Mesangial cell (primary cell): Measurements from ENCODE around the gene ANKRD24. TPM values are rescaled to one million over a fixed set of nuclear protein-coding genes. Genes with fewer than 3 reads are reported as not detected.

Source experiments
- total RNA-seq: library from RNA; depleted of rRNA; stranded (reverse); fragments of >200 nt; gene quantifications from 2 replicates; pipeline ENCODE4 v1.2.3, GENCODE V29; 2015

ANKRD24 gene
- under 0.01 and 0.51 TPM in 2 replicates for total RNA-seq

GRCh38 chr19:4182084-4182810 lies at the start of gene ANKRD24, which contains the start of gene SIRT6:
Gene ANKRD24, plus strand, starts transcription at chr19:4182689. Its CDS starts 3,737 bp downstream, at chr19:4186426.
Gene SIRT6, minus strand, starts transcription at chr19:4182563. Its CDS starts 24 bp downstream, at chr19:4182539.

GRCh38 chr19:4229179-4229931 lies 46.9 kb downstream of the ANKRD24 start, which contains the start of gene EBI3:
Gene EBI3, plus strand, starts transcription at chr19:4229523. Its CDS starts 28 bp downstream, at chr19:4229551.

GRCh38 chr19:4246767-4247593 lies 64.5 kb downstream of the ANKRD24 start, which contains the start of gene YJU2:
Gene YJU2, plus strand, starts transcription at chr19:4247080. Its CDS starts 67 bp downstream, at chr19:4247147.

Other genes with a start within 250 kb of the ANKRD24 start
- gene NMRK2, start 249.6 kb upstream of the ANKRD24 start, total RNA-seq = not detected in 2 replicates
- 106 and 115 TPM in 2 replicates for gene DAPK3, start 211.6 kb upstream of the ANKRD24 start, total RNA-seq
- gene EEF2, start 197.2 kb upstream of the ANKRD24 start, total RNA-seq = 2,051 and 3,385 TPM in 2 replicates
- 26.2 and 29.9 TPM in 2 replicates for gene PIAS4, start 175.0 kb upstream of the ANKRD24 start, total RNA-seq
- 23.8 and 36.9 TPM in 2 replicates for gene ZBTB7A, start 115.8 kb upstream of the ANKRD24 start, total RNA-seq
- 157 and 238 TPM in 2 replicates for gene MAP2K2, start 58.6 kb upstream of the ANKRD24 start, total RNA-seq
- not detected in 2 replicates for gene CREB3L3, start 29.1 kb upstream of the ANKRD24 start, total RNA-seq
- 26.1 and 40.8 TPM in 2 replicates for gene SIRT6, start 126 bp upstream of the ANKRD24 start, total RNA-seq
- gene EBI3, start 46.8 kb downstream of the ANKRD24 start, total RNA-seq = 2.3 and 4.4 TPM in 2 replicates
- 24.2 and 32.1 TPM in 2 replicates for gene YJU2, start 64.4 kb downstream of the ANKRD24 start, total RNA-seq
- not detected in 2 replicates for gene SHD, start 96.6 kb downstream of the ANKRD24 start, total RNA-seq
- gene TMIGD2, start 119.7 kb downstream of the ANKRD24 start, total RNA-seq = not detected in 2 replicates
- 13.8 and 29.7 TPM in 2 replicates for gene FSD1, start 121.9 kb downstream of the ANKRD24 start, total RNA-seq
- gene STAP2, start 156.1 kb downstream of the ANKRD24 start, total RNA-seq = 42.7 and 52.2 TPM in 2 replicates
- 6.2 and 11.0 TPM in 2 replicates for gene MPND, start 160.9 kb downstream of the ANKRD24 start, total RNA-seq
- 99.9 and 101 TPM in 2 replicates for gene SH3GL1, start 217.9 kb downstream of the ANKRD24 start, total RNA-seq
- 12.0 and 31.4 TPM in 2 replicates for gene CHAF1A, start 220.0 kb downstream of the ANKRD24 start, total RNA-seq